ENCODE results near the gene MYL12B. TPM values are rescaled to one million over a fixed set of nuclear protein-coding genes. Genes with fewer than 3 reads are reported as not detected.

MYL12B gene
- total and polyA plus RNA-seq, 2 of the 8 experiments (the other 6 are each of a cell fraction or from before 2014, with no cell fraction given): 174 to 188 TPM

- TF ChIP-seq RNF2 (IDR thresholded peaks at IDR 0.05; ENCODE audit: borderline replicate concordance, low read depth, low read length, missing control alignments, poor library complexity, severe bottlenecking) (no peak), TEAD4 (IDR thresholded peaks at IDR 0.05; ENCODE audit: low read depth, low read length) (no peak), BCL11A (IDR thresholded peaks at IDR 0.05; ENCODE audit: low read depth in 2 of 2, low read length in 2 of 2) (no peak), GTF2F1 (IDR thresholded peaks at IDR 0.05; ENCODE audit: borderline replicate concordance, low read depth, low read length) (no peak), CREB1 (IDR thresholded peaks at IDR 0.05) (no peak)
- no peak overlapping the region for H2BK12ac ChIP-seq (ENCODE audit: low read depth, low read length)
- peaks cover 0 to 6% (median 1%) of the 10 kb centered on the region in 4 experiments; a peak in 3 of 7 replicates for H3K4me1 ChIP-seq (replicated peaks in 1 of 4; ENCODE audit: control insufficient read depth in 3 of 4, insufficient read depth in 4 of 4, low read length in 3 of 4)
- H2BK20ac ChIP-seq (ENCODE audit: low read length): no peak overlapping the region
- H3K14ac ChIP-seq (ENCODE audit: insufficient read length): no peak overlapping the region
- H3K79me2 ChIP-seq (ENCODE audit: control insufficient read depth in 1 of 2, insufficient read depth in 2 of 2, low read length in 2 of 2): no peaks in the 10 kb centered on the region
- FAIRE-seq (no peak), DNase-seq (ENCODE audit: low read depth in 1 of 2, low spot score in 2 of 2) (no peak)
- ChIA-PET CTCF (ENCODE audit: partially characterized antibody) (interaction anchor here (1.0 to 1.2 kb wide), 2 partner anchors 18 to 163 kb away, joined by 4 read pairs; no protein-coding TSS in a partner anchor), POLR2A (ENCODE audit: partially characterized antibody) (interaction anchor here (0.6 kb wide), 1 partner anchor 28 kb away, joined by 3 read pairs; no protein-coding TSS in a partner anchor)
- H3K9ac ChIP-seq (replicated peaks in 1 of 4; ENCODE audit: extremely low read depth in 1 of 4, low read depth in 3 of 4, low read length in 3 of 4): no peak overlapping the region
- no peak overlapping the region for H3K23ac ChIP-seq (ENCODE audit: insufficient read length)
- no peaks in the 10 kb centered on the region for H3K9me3 ChIP-seq (ENCODE audit: insufficient read depth in 2 of 2, low read depth in 1 of 2, low read length in 1 of 2)
- no peak overlapping the region for H2AK5ac ChIP-seq (ENCODE audit: low read depth, low read length)
- no peak overlapping the region for H3K27ac ChIP-seq (ENCODE audit: low read depth, low read length)
- no peak overlapping the region for H2BK15ac ChIP-seq (ENCODE audit: low read length)
- H3K4me3 ChIP-seq (ENCODE audit: extremely low read depth in 1 of 4, insufficient read depth in 2 of 4, low read depth in 3 of 4, low read length in 4 of 4): no peak overlapping the region
- no peak overlapping the region for H2AFZ ChIP-seq (ENCODE audit: low read length)
- H4K8ac ChIP-seq (ENCODE audit: extremely low read depth, insufficient read depth, low read length): no peak overlapping the region
- no peaks in the 10 kb centered on the region for H3K23me2 ChIP-seq (ENCODE audit: low read depth, low read length)
- H4K20me1 ChIP-seq (replicated peaks in 1 of 2; ENCODE audit: control insufficient read depth in 1 of 2, insufficient read depth in 2 of 2, low read length in 2 of 2): no peaks in the 10 kb centered on the region
- 89% methylated on average over 1 of the region's 1 CpG; no CpG with 5 or more reads in 1 of the 2 experiments for WGBS, 2 experiments (ENCODE audit: extremely low coverage in 1 of 2, insufficient coverage in 1 of 2, insufficient read length in 1 of 2, insufficient replicate concordance in 2 of 2, low coverage in 1 of 2, low lambda C conversion rate in 2 of 2, missing lambda C conversion rate in 1 of 2)
- no peaks in the 10 kb centered on the region for H3K79me1 ChIP-seq (ENCODE audit: low read depth, low read length)
- no peak overlapping the region for H3K56ac ChIP-seq (replicated peaks; ENCODE audit: insufficient read length, low read depth, low read length)
- H2BK5ac ChIP-seq (ENCODE audit: low read depth, low read length): no peak overlapping the region
- no peak overlapping the region for H2BK120ac ChIP-seq (replicated peaks; ENCODE audit: low read depth, low read length)
- no peak overlapping the region for H4K91ac ChIP-seq (replicated peaks; ENCODE audit: insufficient read length, low read length)
- no peak overlapping the region for H3K4ac ChIP-seq (replicated peaks; ENCODE audit: insufficient read length, low read depth, low read length)
- no peak overlapping the region for H3K18ac ChIP-seq (ENCODE audit: extremely low read depth, low read length)
- no peak overlapping the region for H4K5ac ChIP-seq (ENCODE audit: insufficient read length, low read depth, low read length)
- no peaks in the 10 kb centered on the region for H3K27me3 ChIP-seq (replicated peaks in 1 of 4; ENCODE audit: control insufficient read depth in 3 of 4, extremely low read depth in 1 of 4, insufficient read depth in 3 of 4, low read length in 3 of 4)
- H3K4me2 ChIP-seq (ENCODE audit: insufficient read depth in 1 of 2, low read depth in 2 of 2, low read length in 2 of 2): no peak overlapping the region
- no peaks in the 10 kb centered on the region for H3K36me3 ChIP-seq (ENCODE audit: control insufficient read depth in 2 of 4, insufficient read depth in 4 of 4, low read length in 3 of 4)
These were observed 42.9 kb downstream of the MYL12B start for GRCh38 chr18:3304832-3305231.

Data from H1 (cell line).